Hindlimb muscle (tissue), 1 donor: ENCODE results near the gene TMEM238. TPM values are rescaled to one million over a fixed set of nuclear protein-coding genes. Genes with fewer than 3 reads are reported as not detected.
"Not testable (repeated sequence)": the region's sequence is repeated elsewhere in the genome, so short reads cannot be mapped to it uniquely, and the experiment has no call there.

Source experiments
- DNase-seq: peaks from one replicate; pipeline ENCODE4 v3.0.0-alpha.2; 2013
- polyA plus RNA-seq: library from polyadenylated mRNA; unstranded; fragments of 120-200 nt; gene quantifications from one replicate; pipeline ENCODE4 v1.2.1, GENCODE V29; 2013; ENCODE audit not compliant: insufficient read length

The TMEM238 gene
- polyA plus RNA-seq, 1 donor: 0.32 TPM

DNA sequence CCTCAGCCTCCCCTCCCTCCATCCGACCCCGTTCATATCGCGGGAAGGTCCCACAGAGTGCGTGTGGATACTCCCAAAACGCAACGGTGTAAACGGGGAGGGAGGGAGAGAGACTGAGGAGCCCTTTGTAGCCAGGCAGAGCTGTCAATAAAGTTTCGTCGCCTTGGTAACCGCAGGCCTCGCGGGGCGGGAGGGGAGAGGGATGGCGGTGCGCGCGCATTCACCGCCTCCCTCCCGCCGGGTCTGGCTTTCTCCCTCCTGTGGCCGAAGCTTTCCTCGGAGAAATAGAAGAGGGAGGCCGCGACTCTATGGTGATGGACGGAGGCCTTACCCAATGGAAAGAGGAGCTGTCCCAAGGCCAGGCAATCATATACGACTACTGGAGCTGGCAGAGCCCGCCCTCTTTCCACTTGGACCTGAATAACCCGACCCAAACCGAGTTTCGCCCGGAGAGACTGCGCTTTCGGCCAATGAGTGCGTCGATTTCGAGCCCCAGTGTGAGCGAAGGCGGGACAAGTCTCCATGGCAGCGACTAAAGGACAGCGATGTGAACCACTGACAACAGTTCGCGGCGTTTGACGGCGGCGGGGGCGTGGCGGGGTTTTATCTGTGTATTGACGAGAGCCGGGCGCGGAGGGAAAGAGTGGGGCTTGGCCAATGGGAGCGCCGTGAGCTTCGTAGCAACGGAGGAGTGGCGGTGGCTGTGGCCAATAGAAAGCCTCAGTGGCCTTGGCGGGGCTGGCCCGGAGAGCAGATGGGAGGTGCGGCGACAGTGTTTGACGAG lies 44.8 kb downstream of the TMEM238 start, which contains the start of gene KMT5C:
Gene KMT5C, plus strand, starts transcription at position 772 of the 784 bp plus-strand sequence. CDS start 2,061 bp downstream, outside the sequence.
- peak; percentile 100 for DNase-seq

- DNase-seq: no peak
These were observed 48.0 kb downstream of the TMEM238 start for GRCh38 chr19:55336101-55336500.

DNA sequence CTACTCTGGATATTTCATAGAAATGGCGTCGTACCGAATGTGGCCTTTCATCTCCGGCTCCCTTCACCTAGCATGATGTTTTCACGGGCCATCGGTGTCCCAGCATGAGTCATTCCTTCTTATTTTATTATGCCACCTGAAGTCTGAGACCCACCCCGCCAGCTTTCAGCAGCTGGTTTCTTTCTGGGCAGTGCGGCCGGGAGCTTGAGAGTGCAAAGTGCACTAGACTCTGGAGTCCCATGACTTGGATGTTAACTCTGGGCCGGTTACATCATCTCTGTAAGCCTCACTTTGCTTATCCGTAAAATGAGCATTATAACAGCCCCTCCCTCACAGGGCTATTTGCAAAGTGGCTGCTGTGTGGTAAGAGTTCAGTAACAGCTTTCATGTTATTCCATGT lies 50.2 kb downstream of the TMEM238 start:
- DNase-seq: no peak

DNA sequence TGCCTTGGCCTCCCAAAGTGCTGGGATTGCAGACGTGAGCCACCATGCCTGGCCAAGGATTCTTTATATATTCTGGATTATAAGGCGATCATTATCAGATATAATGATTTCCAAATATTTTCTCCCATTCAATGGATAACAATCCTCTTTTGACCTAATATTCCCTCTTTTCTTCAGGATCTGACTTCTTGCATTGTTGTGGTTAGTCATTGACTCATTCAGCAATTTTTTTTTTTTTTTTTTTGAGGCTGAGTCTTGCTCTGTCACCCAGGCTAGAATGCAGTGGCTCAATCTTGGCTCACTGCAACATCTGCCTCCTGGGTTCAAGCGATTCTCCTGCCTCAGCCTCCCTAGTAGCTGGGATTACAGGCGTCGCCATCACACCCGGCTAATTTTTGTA lies 54.3 kb downstream of the TMEM238 start:
- not testable (repeated sequence) for DNase-seq

Other genes with a start within 250 kb of the TMEM238 start
- 516 TPM for gene TNNT1, start 235.1 kb downstream of the TMEM238 start, polyA plus RNA-seq
- gene TNNI3, start 226.6 kb downstream of the TMEM238 start, polyA plus RNA-seq: 1.9 TPM
- gene DNAAF3, start 217.7 kb downstream of the TMEM238 start, polyA plus RNA-seq: 1.2 TPM
- 0.13 TPM for gene SYT5, start 204.0 kb downstream of the TMEM238 start, polyA plus RNA-seq
- 0.27 TPM for gene PTPRH, start 174.8 kb downstream of the TMEM238 start, polyA plus RNA-seq
- gene TMEM86B, start 155.5 kb downstream of the TMEM238 start, polyA plus RNA-seq: 2.6 TPM
- gene PPP6R1, start 125.3 kb downstream of the TMEM238 start, polyA plus RNA-seq: 31.5 TPM
- 30.6 TPM for gene HSPBP1, start 104.2 kb downstream of the TMEM238 start, polyA plus RNA-seq
- gene BRSK1, start 100.3 kb downstream of the TMEM238 start, polyA plus RNA-seq: 5.8 TPM
- gene TMEM150B, start 59.0 kb downstream of the TMEM238 start, polyA plus RNA-seq: 1.3 TPM
- 26.8 TPM for gene KMT5C, start 44.4 kb downstream of the TMEM238 start, polyA plus RNA-seq
- 0.65 TPM for gene COX6B2, start 29.6 kb downstream of the TMEM238 start, polyA plus RNA-seq
- not detected for gene GARIN5B, start 21.0 kb downstream of the TMEM238 start, polyA plus RNA-seq
- 0.25 TPM for gene IL11, start 13.8 kb downstream of the TMEM238 start, polyA plus RNA-seq
- not detected for gene TMEM190, start 7.5 kb downstream of the TMEM238 start, polyA plus RNA-seq
- gene RPL28, start 1.6 kb upstream of the TMEM238 start, polyA plus RNA-seq: 1,898 TPM
- gene UBE2S, start 23.5 kb upstream of the TMEM238 start, polyA plus RNA-seq: 47.2 TPM
- 0.18 TPM for gene SHISA7, start 59.0 kb upstream of the TMEM238 start, polyA plus RNA-seq
- gene ISOC2, start 77.3 kb upstream of the TMEM238 start, polyA plus RNA-seq: 36.1 TPM
- not detected for gene C19orf85, start 80.5 kb upstream of the TMEM238 start, polyA plus RNA-seq
- 5.0 TPM for gene ZNF628, start 92.3 kb upstream of the TMEM238 start, polyA plus RNA-seq
- 29.9 TPM for gene NAT14, start 100.9 kb upstream of the TMEM238 start, polyA plus RNA-seq
- gene SSC5D, start 104.1 kb upstream of the TMEM238 start, polyA plus RNA-seq: 13.3 TPM
- 3.2 TPM for gene SBK2, start 152.8 kb upstream of the TMEM238 start, polyA plus RNA-seq
- gene SBK3, start 161.3 kb upstream of the TMEM238 start, polyA plus RNA-seq: 0.15 TPM
- gene ZNF579, start 196.6 kb upstream of the TMEM238 start, polyA plus RNA-seq: 12.7 TPM
- gene FIZ1, start 215.2 kb upstream of the TMEM238 start, polyA plus RNA-seq: 11.3 TPM
- 10.9 TPM for gene ZNF524, start 216.0 kb upstream of the TMEM238 start, polyA plus RNA-seq
- gene ZNF865, start 221.4 kb upstream of the TMEM238 start, polyA plus RNA-seq: 10.0 TPM
- gene ZNF784, start 240.3 kb upstream of the TMEM238 start, polyA plus RNA-seq: 9.3 TPM